HepG2 (cell line): ENCODE results near the gene ZNF184. TPM values are rescaled to one million over a fixed set of nuclear protein-coding genes. Genes with fewer than 3 reads are reported as not detected.
A peak's percentile ranks its signal among the peaks of the same experiment; 100 is the strongest.

Experiments
- ADNP ChIP-seq: sonication (generic); formaldehyde crosslinking; IDR thresholded peaks from 2 replicates; pipeline ENCODE4 v1.4.0; 2020; ENCODE audit warnings: missing genetic modification reagents
- ASH2L ChIP-seq: fragments of 300-600, 200-600 bp; sonication (generic); IDR thresholded peaks from 2 replicates; pipeline ENCODE4 v1.7.0; 2017; ENCODE audit warnings: low read depth, mild to moderate bottlenecking, moderate library complexity, mixed read lengths, low read length; ENCODE audit not compliant: insufficient read length
- ATM ChIP-seq: fragments of 450-650 bp; IDR thresholded peaks from 2 replicates; pipeline ENCODE4 v1.7.1; 2017; ENCODE audit warnings: mild to moderate bottlenecking, borderline replicate concordance
- ELF1 ChIP-seq: sonication (generic); formaldehyde crosslinking; IDR thresholded peaks from 2 replicates; pipeline ENCODE4 v1.4.0; 2020; ENCODE audit warnings: missing genetic modification reagents
- FOXK1 ChIP-seq: sonication (generic); formaldehyde crosslinking; IDR thresholded peaks from 2 replicates; pipeline ENCODE4 v1.4.0; 2020; ENCODE audit warnings: low read depth, missing genetic modification reagents, borderline replicate concordance
- KDM1A ChIP-seq: IDR thresholded peaks from 2 replicates; pipeline ENCODE4 v1.6.1; 2016; ENCODE audit warnings: missing compliant biosample characterization
- NFIC ChIP-seq: IDR thresholded peaks from 2 replicates; pipeline ENCODE4 v1.6.1; 2012; ENCODE audit warnings: mild to moderate bottlenecking, low read length, inconsistent platforms
- SIX1 ChIP-seq: sonication (generic); formaldehyde crosslinking; IDR thresholded peaks from 2 replicates; pipeline ENCODE4 v1.4.0; 2020; ENCODE audit warnings: missing genetic modification reagents, borderline replicate concordance
- SMAD3 ChIP-seq: sonication (generic); formaldehyde crosslinking; IDR thresholded peaks from 2 replicates; pipeline ENCODE4 v1.4.0; 2020; ENCODE audit warnings: missing genetic modification reagents
- SPEN ChIP-seq: sonication (generic); formaldehyde crosslinking; IDR thresholded peaks from 2 replicates; pipeline ENCODE4 v1.5.1; 2020; ENCODE audit warnings: low read depth, mild to moderate bottlenecking, missing genetic modification reagents
- ZBTB21 ChIP-seq: sonication (generic); formaldehyde crosslinking; IDR thresholded peaks from 2 replicates; pipeline ENCODE4 v1.4.0; 2020; ENCODE audit warnings: missing genetic modification reagents
- ZNF317 ChIP-seq: sonication (generic); formaldehyde crosslinking; IDR thresholded peaks from 2 replicates; pipeline ENCODE4 v1.5.0; 2020; ENCODE audit warnings: mild to moderate bottlenecking, missing genetic modification reagents
- ZNF552 ChIP-seq: sonication (generic); formaldehyde crosslinking; IDR thresholded peaks from 2 replicates; pipeline ENCODE4 v1.9.0; 2022; ENCODE audit warnings: missing genetic modification reagents, mild to moderate bottlenecking, borderline replicate concordance
- polyA plus RNA-seq, 8 experiments: library from polyadenylated mRNA; depleted of rRNA in 3 of 8; stranded (reverse) in 7 of 8; unstranded in 1 of 8; fragments of >200 nt; fragmentation: Illumina TruSeq in 4 of 8; extraction: Trizol in 4 of 8; gene quantifications; 2 replicates each; pipeline versions ENCODE4 v1.2.1 to v1.2.3, GENCODE V29; 2011 to 2016; ENCODE audit warnings: low read depth in 4 of 8, missing spikeins in 1 of 8, mixed read lengths in 1 of 8; ENCODE audit not compliant: insufficient read depth in 1 of 8
- total RNA-seq, 5 experiments: library from RNA; depleted of rRNA; stranded (reverse); fragments of >200 nt; fragmentation: Illumina TruSeq; extraction: Trizol; gene quantifications; 2 replicates each; pipeline ENCODE4 v1.2.3, GENCODE V29; 2016; ENCODE audit warnings: low read depth in 1 of 5
- TF ChIP-seq, protein P1 (sequence below): sonication (generic); formaldehyde crosslinking; IDR thresholded peaks from 2 replicates; pipeline ENCODE4 v1.8.1; 2023; ENCODE audit warnings: mild to moderate bottlenecking, moderate library complexity, missing genetic modification reagents
- TF ChIP-seq, protein P2 (sequence below): sonication (generic); formaldehyde crosslinking; IDR thresholded peaks from 2 replicates; pipeline ENCODE4 v1.4.0; 2020; ENCODE audit warnings: mild to moderate bottlenecking, missing genetic modification reagents
- TF ChIP-seq, protein P3 (sequence below): sonication (generic); IDR thresholded peaks from 2 replicates; pipeline ENCODE4 v1.6.1; 2016; ENCODE audit warnings: low read depth, borderline replicate concordance
- TF ChIP-seq, protein P4 (sequence below): sonication (generic); formaldehyde crosslinking; IDR thresholded peaks from 2 replicates; pipeline ENCODE4 v1.5.1; 2020; ENCODE audit warnings: missing genetic modification reagents, mild to moderate bottlenecking, borderline replicate concordance
- TF ChIP-seq, protein P5 (sequence below): IDR thresholded peaks from 2 replicates; pipeline ENCODE4 v1.4.0; 2020; ENCODE audit warnings: mild to moderate bottlenecking, missing genetic modification reagents

ZNF184 gene
- total and polyA plus RNA-seq, 2 of the 13 experiments (the other 11 are each of a cell fraction or from before 2014, with no cell fraction given): 2.1 to 10.1 TPM

DNA sequence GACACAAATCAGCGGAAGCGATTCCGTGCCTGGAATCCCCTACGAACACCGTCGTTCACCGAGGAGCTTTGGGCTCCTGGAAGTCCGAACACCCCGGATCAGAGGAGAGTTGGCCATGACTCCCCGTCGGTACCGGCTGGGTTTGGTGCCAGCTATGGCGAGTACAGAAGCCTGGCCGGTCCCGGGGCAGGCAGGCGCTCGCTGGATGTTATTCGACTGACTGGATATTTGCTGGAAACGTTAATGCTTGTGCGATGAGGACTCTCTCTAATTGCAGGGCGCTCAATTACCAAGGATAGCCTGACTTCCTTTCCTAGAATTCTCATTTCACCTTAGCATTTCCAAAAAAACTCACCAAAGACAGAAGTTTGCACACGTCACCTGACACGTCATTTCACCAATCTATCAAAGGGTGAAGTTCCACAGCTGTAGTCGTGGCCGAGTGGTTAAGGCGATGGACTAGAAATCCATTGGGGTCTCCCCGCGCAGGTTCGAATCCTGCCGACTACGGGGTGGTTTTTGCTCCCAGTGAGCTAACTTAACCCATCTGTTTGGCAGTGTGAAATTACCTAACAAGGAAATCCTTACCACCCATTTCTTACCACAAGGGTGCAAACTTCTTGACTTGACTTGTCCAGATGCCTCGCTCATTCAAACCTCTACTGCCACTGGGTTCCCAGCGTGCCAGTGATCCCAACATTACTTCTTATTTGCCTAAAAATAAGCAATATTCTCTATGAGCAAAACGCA, 22.7 kb upstream of the ZNF184 start (continued):
- TF ChIP-seq FOXK1 (CRISPR knock-in tag) (peak; percentile 55; the same call in 1 of the 2 replicates), KDM1A (peak; percentile 33; the same call in 1 of the 2 replicates), ASH2L (peak; percentile 64), ELF1 (CRISPR knock-in tag) (no peak), ZNF317 (no peak), ZNF552 (CRISPR knock-in tag) (0 out of 2 replicates have a peak, but pooled peaks have one; percentile 52), ATM (no peak), ADNP (peak; percentile 83), SIX1 (no peak), SMAD3 (peak; percentile 91), NFIC (no peak), ZBTB21 (peak; percentile 99), SPEN (CRISPR knock-in tag) (peak; percentile 61; the same call in 1 of the 2 replicates)
- TF ChIP-seq, protein P1, sequence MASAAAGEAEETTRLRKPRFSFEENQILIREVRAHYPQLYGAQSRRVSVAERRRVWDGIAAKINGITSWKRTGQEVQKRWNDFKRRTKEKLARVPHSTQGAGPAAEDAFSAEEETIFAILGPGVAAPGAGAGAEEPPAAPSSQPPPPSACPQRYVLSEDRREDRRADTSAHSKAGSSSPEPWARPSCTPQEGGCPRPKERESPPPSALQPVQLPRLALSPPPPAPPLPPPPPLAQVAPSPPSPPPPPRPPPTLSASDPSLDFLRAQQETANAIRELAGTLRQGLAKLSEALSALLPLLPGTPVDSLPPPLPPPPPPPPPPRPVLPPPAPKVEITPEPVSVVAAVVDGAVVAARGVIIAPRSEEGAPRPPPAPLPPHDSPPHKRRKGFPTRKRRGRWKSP (CRISPR knock-in tag): peak; percentile 74
- TF ChIP-seq, protein P2, sequence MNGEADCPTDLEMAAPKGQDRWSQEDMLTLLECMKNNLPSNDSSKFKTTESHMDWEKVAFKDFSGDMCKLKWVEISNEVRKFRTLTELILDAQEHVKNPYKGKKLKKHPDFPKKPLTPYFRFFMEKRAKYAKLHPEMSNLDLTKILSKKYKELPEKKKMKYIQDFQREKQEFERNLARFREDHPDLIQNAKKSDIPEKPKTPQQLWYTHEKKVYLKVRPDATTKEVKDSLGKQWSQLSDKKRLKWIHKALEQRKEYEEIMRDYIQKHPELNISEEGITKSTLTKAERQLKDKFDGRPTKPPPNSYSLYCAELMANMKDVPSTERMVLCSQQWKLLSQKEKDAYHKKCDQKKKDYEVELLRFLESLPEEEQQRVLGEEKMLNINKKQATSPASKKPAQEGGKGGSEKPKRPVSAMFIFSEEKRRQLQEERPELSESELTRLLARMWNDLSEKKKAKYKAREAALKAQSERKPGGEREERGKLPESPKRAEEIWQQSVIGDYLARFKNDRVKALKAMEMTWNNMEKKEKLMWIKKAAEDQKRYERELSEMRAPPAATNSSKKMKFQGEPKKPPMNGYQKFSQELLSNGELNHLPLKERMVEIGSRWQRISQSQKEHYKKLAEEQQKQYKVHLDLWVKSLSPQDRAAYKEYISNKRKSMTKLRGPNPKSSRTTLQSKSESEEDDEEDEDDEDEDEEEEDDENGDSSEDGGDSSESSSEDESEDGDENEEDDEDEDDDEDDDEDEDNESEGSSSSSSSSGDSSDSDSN (CRISPR knock-in tag): peak; percentile 61
- TF ChIP-seq, protein P3, sequence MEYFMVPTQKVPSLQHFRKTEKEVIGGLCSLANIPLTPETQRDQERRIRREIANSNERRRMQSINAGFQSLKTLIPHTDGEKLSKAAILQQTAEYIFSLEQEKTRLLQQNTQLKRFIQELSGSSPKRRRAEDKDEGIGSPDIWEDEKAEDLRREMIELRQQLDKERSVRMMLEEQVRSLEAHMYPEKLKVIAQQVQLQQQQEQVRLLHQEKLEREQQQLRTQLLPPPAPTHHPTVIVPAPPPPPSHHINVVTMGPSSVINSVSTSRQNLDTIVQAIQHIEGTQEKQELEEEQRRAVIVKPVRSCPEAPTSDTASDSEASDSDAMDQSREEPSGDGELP: peak; percentile 100
- TF ChIP-seq, protein P4, sequence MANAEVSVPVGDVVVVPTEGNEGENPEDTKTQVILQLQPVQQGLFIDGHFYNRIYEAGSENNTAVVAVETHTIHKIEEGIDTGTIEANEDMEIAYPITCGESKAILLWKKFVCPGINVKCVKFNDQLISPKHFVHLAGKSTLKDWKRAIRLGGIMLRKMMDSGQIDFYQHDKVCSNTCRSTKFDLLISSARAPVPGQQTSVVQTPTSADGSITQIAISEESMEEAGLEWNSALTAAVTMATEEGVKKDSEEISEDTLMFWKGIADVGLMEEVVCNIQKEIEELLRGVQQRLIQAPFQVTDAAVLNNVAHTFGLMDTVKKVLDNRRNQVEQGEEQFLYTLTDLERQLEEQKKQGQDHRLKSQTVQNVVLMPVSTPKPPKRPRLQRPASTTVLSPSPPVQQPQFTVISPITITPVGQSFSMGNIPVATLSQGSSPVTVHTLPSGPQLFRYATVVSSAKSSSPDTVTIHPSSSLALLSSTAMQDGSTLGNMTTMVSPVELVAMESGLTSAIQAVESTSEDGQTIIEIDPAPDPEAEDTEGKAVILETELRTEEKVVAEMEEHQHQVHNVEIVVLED (CRISPR knock-in tag): peak; percentile 62; the same call in 1 of the 2 replicates
- TF ChIP-seq, protein P5, sequence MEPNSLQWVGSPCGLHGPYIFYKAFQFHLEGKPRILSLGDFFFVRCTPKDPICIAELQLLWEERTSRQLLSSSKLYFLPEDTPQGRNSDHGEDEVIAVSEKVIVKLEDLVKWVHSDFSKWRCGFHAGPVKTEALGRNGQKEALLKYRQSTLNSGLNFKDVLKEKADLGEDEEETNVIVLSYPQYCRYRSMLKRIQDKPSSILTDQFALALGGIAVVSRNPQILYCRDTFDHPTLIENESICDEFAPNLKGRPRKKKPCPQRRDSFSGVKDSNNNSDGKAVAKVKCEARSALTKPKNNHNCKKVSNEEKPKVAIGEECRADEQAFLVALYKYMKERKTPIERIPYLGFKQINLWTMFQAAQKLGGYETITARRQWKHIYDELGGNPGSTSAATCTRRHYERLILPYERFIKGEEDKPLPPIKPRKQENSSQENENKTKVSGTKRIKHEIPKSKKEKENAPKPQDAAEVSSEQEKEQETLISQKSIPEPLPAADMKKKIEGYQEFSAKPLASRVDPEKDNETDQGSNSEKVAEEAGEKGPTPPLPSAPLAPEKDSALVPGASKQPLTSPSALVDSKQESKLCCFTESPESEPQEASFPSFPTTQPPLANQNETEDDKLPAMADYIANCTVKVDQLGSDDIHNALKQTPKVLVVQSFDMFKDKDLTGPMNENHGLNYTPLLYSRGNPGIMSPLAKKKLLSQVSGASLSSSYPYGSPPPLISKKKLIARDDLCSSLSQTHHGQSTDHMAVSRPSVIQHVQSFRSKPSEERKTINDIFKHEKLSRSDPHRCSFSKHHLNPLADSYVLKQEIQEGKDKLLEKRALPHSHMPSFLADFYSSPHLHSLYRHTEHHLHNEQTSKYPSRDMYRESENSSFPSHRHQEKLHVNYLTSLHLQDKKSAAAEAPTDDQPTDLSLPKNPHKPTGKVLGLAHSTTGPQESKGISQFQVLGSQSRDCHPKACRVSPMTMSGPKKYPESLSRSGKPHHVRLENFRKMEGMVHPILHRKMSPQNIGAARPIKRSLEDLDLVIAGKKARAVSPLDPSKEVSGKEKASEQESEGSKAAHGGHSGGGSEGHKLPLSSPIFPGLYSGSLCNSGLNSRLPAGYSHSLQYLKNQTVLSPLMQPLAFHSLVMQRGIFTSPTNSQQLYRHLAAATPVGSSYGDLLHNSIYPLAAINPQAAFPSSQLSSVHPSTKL (CRISPR knock-in tag): peak; percentile 87
